ENCODE results near the gene PRR20G.

GRCh38 chr3:127326341-127326740 is 38.5 kb upstream of the PRR20G start:
- TF ChIP-seq POLR2AphosphoS5 (IDR thresholded peaks at IDR 0.05), result no peak
- no peak for TF ChIP-seq POLR2A (IDR thresholded peaks at IDR 0.05)
